OCI-LY7 (cell line): ENCODE results near the gene ARIH2. TPM values are rescaled to one million over a fixed set of nuclear protein-coding genes. Genes with fewer than 3 reads are reported as not detected.

ENCODE experiments used
- BruUV-seq: library from RNA; stranded (reverse); fragments of 400-500 nt; replicated peaks from 2 replicates; lab custom pipeline; 2021; lab: Mats Ljungman, UMichigan
- CTCF ChIA-PET: fragments of 300-600 bp; sonication (Branson Sonifier 250); formaldehyde crosslinking; loops from one replicate; lab custom pipeline; 2022; ENCODE audit warnings: antibody characterized with exemption; ENCODE audit not compliant: unreplicated experiment; lab: Charles Lee
- POLR2A ChIA-PET: fragments of 300-600 bp; sonication (Branson Sonifier 250); formaldehyde crosslinking; loops from one replicate; lab custom pipeline; 2022; ENCODE audit warnings: antibody characterized with exemption; lab: Charles Lee
- DNase-seq: peaks from one replicate; pipeline ENCODE4 v3.0.0-alpha.2; 2015; ENCODE audit warnings: low spot score
- H2AFZ ChIP-seq: fragments of 200-600 bp; sonication (generic), shearing (Covaris generic); 2 replicates; pipeline ENCODE4 v1.6.1; 2014; ENCODE audit warnings: mild to moderate bottlenecking, antibody characterized with exemption, low read length, moderate library complexity
- H3K27ac ChIP-seq: fragments of 200-600 bp; sonication (generic); 2 replicates; pipeline ENCODE4 v1.5.1; 2014; ENCODE audit warnings: mixed run types, low read depth, mild to moderate bottlenecking, moderate library complexity, low read length, inconsistent platforms; ENCODE audit not compliant: poor library complexity, severe bottlenecking
- H3K36me3 ChIP-seq: fragments of 200-600 bp; sonication (generic); 2 replicates; pipeline ENCODE4 v1.6.1; 2014; ENCODE audit warnings: mild to moderate bottlenecking, antibody characterized with exemption, low read length, moderate library complexity, mixed read lengths; ENCODE audit not compliant: insufficient read depth
- H3K4me1 ChIP-seq: fragments of 200-600 bp; sonication (generic); 2 replicates; pipeline ENCODE4 v1.5.1; 2014; ENCODE audit warnings: mild to moderate bottlenecking, low read length; ENCODE audit not compliant: insufficient read depth, poor library complexity, severe bottlenecking
- H3K4me2 ChIP-seq: fragments of 200-600 bp; sonication (generic); 2 replicates; pipeline ENCODE4 v1.6.1; 2014; ENCODE audit warnings: mild to moderate bottlenecking, low read length
- H3K4me3 ChIP-seq: fragments of 200-600 bp; sonication (generic); 2 replicates; pipeline ENCODE4 v1.5.1; 2014; ENCODE audit warnings: mild to moderate bottlenecking, low read depth, low read length; ENCODE audit not compliant: poor library complexity, severe bottlenecking
- H3K79me2 ChIP-seq: fragments of 200-600 bp; sonication (generic); 2 replicates; pipeline ENCODE4 v1.6.1; 2016; ENCODE audit warnings: low read depth, mild to moderate bottlenecking, low read length, moderate library complexity, mixed read lengths; ENCODE audit not compliant: insufficient read depth
- H3K9me2 ChIP-seq: fragments of 200-600 bp; sonication (generic); 2 replicates; pipeline ENCODE4 v1.6.1; 2016; ENCODE audit warnings: mild to moderate bottlenecking, low read length, mixed read lengths; ENCODE audit not compliant: insufficient read depth
- H3K9me3 ChIP-seq: fragments of 200-600 bp; sonication (generic); 2 replicates; pipeline ENCODE4 v1.6.1; 2014; ENCODE audit warnings: mild to moderate bottlenecking, mixed run types, low read length, mixed read lengths
- H4K20me1 ChIP-seq: fragments of 200-600 bp; sonication (generic); 2 replicates; pipeline ENCODE4 v1.6.1; 2014; ENCODE audit warnings: mild to moderate bottlenecking, antibody characterized with exemption, low read length, moderate library complexity, mixed read lengths; ENCODE audit not compliant: insufficient read depth
- EZH2phosphoT487 ChIP-seq: fragments of 200-600 bp; sonication (generic); IDR thresholded peaks from 2 replicates; pipeline ENCODE4 v1.6.1; 2018; ENCODE audit warnings: low read depth, borderline replicate concordance, mild to moderate bottlenecking, mixed run types, antibody characterized with exemption, low read length, moderate library complexity, mixed read lengths
- intact Hi-C: fragments of 100-400 bp; cut with micrococcal nuclease; formaldehyde crosslinking; loops from one replicate; pipeline ENCODE4 v1.10.0; 2022; ENCODE audit not compliant: unreplicated experiment
- total RNA-seq, 2 experiments: library from RNA; depleted of rRNA in 1 of 2; stranded (reverse); fragments of >200 nt in 1 of 2; shearing (Covaris generic) in 1 of 2; gene quantifications; 2 replicates each; pipeline ENCODE4 v1.2.3, GENCODE V29; 2014 to 2022
- TF ChIP-seq, protein P1 (sequence below): fragments of 200-600 bp; sonication (generic); conservative IDR thresholded peaks from 2 replicates; pipeline ENCODE4 v1.5.1; 2014; ENCODE audit warnings: mild to moderate bottlenecking, antibody characterized with exemption, low read length, moderate library complexity, mixed read lengths

The ARIH2 gene
- total RNA-seq, 2 experiments from 2014 or later: 124 to 131 TPM

DNA sequence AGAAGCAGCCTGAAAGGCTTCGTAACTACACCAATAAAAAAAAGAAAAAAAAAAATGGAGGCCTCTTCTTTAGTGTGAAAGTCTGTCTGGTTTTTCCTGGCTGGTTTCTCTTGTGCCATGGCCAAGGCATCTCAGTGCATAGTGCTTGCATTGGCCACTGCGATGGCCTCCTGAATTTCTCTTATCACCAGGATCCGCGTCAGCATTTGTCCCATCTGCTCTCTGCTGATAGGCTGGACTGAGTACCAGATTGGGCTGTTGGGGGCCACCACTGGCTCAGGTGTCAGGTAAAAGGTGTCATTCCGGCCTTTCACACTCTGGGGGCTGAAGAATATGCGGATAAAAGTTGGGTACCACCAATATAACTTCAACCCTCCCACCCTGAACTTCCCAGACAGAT is 111.7 kb downstream of the ARIH2 start:
- H3K9me2 ChIP-seq: no peaks in the 10 kb centered on the region
- H3K36me3 ChIP-seq: peaks cover 84% of the 10 kb centered on the region
- TF ChIP-seq EZH2phosphoT487: no peak
- TF ChIP-seq, protein P1, sequence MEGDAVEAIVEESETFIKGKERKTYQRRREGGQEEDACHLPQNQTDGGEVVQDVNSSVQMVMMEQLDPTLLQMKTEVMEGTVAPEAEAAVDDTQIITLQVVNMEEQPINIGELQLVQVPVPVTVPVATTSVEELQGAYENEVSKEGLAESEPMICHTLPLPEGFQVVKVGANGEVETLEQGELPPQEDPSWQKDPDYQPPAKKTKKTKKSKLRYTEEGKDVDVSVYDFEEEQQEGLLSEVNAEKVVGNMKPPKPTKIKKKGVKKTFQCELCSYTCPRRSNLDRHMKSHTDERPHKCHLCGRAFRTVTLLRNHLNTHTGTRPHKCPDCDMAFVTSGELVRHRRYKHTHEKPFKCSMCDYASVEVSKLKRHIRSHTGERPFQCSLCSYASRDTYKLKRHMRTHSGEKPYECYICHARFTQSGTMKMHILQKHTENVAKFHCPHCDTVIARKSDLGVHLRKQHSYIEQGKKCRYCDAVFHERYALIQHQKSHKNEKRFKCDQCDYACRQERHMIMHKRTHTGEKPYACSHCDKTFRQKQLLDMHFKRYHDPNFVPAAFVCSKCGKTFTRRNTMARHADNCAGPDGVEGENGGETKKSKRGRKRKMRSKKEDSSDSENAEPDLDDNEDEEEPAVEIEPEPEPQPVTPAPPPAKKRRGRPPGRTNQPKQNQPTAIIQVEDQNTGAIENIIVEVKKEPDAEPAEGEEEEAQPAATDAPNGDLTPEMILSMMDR: no peak
- ChIA-PET POLR2A (no interaction called here), CTCF (no interaction called here)
- no peak overlapping the region for H3K4me2 ChIP-seq
- H3K9me3 ChIP-seq: no peaks in the 10 kb centered on the region
- H3K4me3 ChIP-seq: no peak overlapping the region
- H3K27ac ChIP-seq: no peak overlapping the region
- no peaks in the 10 kb centered on the region for H4K20me1 ChIP-seq
- peaks cover 20% of the 10 kb centered on the region for H3K79me2 ChIP-seq
- no peak overlapping the region for H2AFZ ChIP-seq
- BruUV-seq: no TSS peak
- peaks cover 37% of the 10 kb centered on the region for H3K4me1 ChIP-seq
- DNase-seq: no peak
- intact Hi-C loops: no loop called here

DNA sequence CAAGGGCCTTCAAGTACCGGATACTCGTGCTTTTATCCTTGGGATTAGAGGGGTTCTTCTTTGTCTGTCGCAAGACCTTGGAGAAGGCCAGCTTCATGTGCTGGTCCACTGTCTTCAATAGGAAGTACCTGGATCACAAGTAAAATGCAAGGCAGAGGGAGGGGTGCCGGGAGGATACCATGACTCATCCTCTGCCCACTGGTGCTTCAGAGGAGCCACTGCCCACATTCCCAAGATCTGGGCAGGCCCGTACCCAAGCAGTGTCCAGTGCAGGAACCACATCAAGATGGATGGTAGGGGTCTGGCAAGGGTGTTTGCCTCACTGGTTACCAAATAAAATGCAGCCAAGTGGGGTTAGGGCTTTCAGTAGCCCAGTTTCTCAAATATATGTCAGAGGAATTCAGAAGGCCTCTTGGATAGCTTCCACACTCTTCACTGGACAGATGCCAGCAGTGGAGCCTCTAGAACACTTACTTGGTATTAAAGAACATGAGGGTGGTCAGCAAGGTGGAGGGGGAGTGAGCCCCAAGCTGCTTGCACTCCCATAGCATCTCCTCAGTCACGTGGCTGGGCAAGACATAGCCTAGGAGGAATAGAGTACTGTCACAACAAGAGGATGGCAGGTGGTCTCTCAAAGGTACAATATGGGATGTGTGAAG is 114.1 kb downstream of the ARIH2 start:
- Histone ChIP-seq H2AFZ (no peak overlapping the region), H4K20me1 (no peaks in the 10 kb centered on the region), H3K4me1 (peaks cover 13% of the 10 kb centered on the region), H3K4me2 (no peak overlapping the region), H3K79me2 (peaks cover 13% of the 10 kb centered on the region), H3K4me3 (no peak overlapping the region), H3K9me3 (no peaks in the 10 kb centered on the region), H3K9me2 (no peaks in the 10 kb centered on the region), H3K27ac (no peak overlapping the region), H3K36me3 (peaks cover 83% of the 10 kb centered on the region)
- ChIA-PET CTCF (no interaction called here), POLR2A (interaction anchor here (1.1 kb wide), 1 partner anchor 26 kb away, joined by 4 read pairs; the partner anchor contains the start of gene WDR6)
- TF ChIP-seq EZH2phosphoT487: no peak
- TF ChIP-seq, protein P1: no peak
- no peak for DNase-seq
- BruUV-seq: no TSS peak
- intact Hi-C loops: no loop called here

DNA sequence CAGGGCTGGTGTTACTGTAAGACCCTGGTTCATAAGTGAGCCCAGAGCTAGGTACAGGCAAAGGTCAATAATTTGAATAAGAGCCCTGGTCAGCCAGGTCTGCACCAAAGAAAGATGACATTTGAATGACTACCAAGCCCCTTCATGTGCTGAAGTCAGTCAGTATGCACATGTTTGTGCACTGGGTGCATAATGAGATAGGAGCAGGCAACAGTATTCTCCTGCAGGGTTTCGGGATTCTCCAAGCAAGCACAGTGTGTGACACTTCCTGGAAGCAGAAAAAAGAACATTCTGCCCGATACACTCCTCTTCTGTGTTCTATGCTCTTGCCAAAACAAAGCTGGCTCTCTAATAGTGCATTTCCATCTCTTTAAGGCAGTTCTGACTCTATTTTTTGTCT is 116.0 kb downstream of the ARIH2 start:
- H4K20me1 ChIP-seq: no peaks in the 10 kb centered on the region
- no peaks in the 10 kb centered on the region for H3K79me2 ChIP-seq
- H2AFZ ChIP-seq: no peak overlapping the region
- no peak overlapping the region for H3K27ac ChIP-seq
- no TSS peak for BruUV-seq
- POLR2A ChIA-PET: interaction anchor here (0.5 to 1.4 kb wide), 2 partner anchors 86 to 438 kb away, joined by 3 to 4 read pairs; partner anchors contain the start of gene USP19
- H3K36me3 ChIP-seq: peaks cover 82% of the 10 kb centered on the region
- intact Hi-C loops: no loop called here
- H3K4me1 ChIP-seq: peaks cover under 1% of the 10 kb centered on the region
- no peak for DNase-seq
- CTCF ChIA-PET: no interaction called here
- no peaks in the 10 kb centered on the region for H3K9me2 ChIP-seq
- H3K9me3 ChIP-seq: no peaks in the 10 kb centered on the region
- no peak for TF ChIP-seq EZH2phosphoT487
- TF ChIP-seq, protein P1: no peak
- no peak overlapping the region for H3K4me2 ChIP-seq
- H3K4me3 ChIP-seq: no peak overlapping the region
